ENCODE data around the gene TTC21A.

The TTC21A gene

GRCh38 chr3:39098473-39099000 lies 8.9 kb upstream of the TTC21A start:
- Histone ChIP-seq H3K36me3 (ENCODE audit: control insufficient read depth in 2 of 2, insufficient read depth in 1 of 2, low read length in 2 of 2) (peaks cover 0 to 86% of the 10 kb centered on the region in 2 experiments; a peak in 2 of 3 replicates), H3K4me1 (ENCODE audit: control insufficient read depth, insufficient read depth, low read length) (no peaks in the 10 kb centered on the region), H3K4me3 (ENCODE audit: low read depth, low read length) (no peak overlapping the region), H3K9me3 (ENCODE audit: control insufficient read depth, insufficient read depth, low read depth, low read length) (no peaks in the 10 kb centered on the region), H3K27ac (ENCODE audit: extremely low read depth, low read depth, low read length) (no peak overlapping the region)
- TF ChIP-seq ZNF223 (tag by site-specific recombination; IDR thresholded peaks at IDR 0.05) = no peak
- TF ChIP-seq ZNF549 (tag by site-specific recombination; IDR thresholded peaks at IDR 0.05) = no peak
- no peak for TF ChIP-seq ZNF580 (tag by site-specific recombination; IDR thresholded peaks at IDR 0.05)
- no peak for TF ChIP-seq ZNF366 (tag by site-specific recombination; conservative IDR thresholded peaks at IDR 0.05)
- no peak for TF ChIP-seq ZBTB26 (tag by site-specific recombination; optimal IDR thresholded peaks at IDR 0.05)
- TF ChIP-seq ZNF585B (tag by site-specific recombination; IDR thresholded peaks at IDR 0.05) = no peak
- no peak for TF ChIP-seq KLF7 (tag by site-specific recombination; IDR thresholded peaks at IDR 0.05; ENCODE audit: borderline replicate concordance)
- TF ChIP-seq ZNF138 (tag by site-specific recombination; IDR thresholded peaks at IDR 0.05; ENCODE audit: borderline replicate concordance) = no peak
- no peak for TF ChIP-seq ZNF292 (tag by site-specific recombination; IDR thresholded peaks at IDR 0.05; ENCODE audit: borderline replicate concordance, low read depth)
- no peak for TF ChIP-seq ZNF571 (tag by site-specific recombination; IDR thresholded peaks at IDR 0.05)
- no peak for TF ChIP-seq ZNF239 (tag by site-specific recombination; IDR thresholded peaks at IDR 0.05)
- TF ChIP-seq ZNF76 (tag by site-specific recombination; IDR thresholded peaks at IDR 0.05; ENCODE audit: borderline replicate concordance, low read depth) = no peak
- TF ChIP-seq ZNF510 (tag by site-specific recombination; IDR thresholded peaks at IDR 0.05; ENCODE audit: insufficient replicate concordance) = no peak
- no peak for TF ChIP-seq ZNF658 (tag by site-specific recombination; IDR thresholded peaks at IDR 0.05)
- no peak for TF ChIP-seq KLF8 (tag by site-specific recombination; IDR thresholded peaks at IDR 0.05)
- TF ChIP-seq ZNF140 (tag by site-specific recombination; IDR thresholded peaks at IDR 0.05) = no peak
- CTCF ChIA-PET = no interaction called here
- POLR2A ChIA-PET = no interaction called here

GRCh38 chr3:39099242-39099641 lies 8.2 kb upstream of the TTC21A start:
- no peak overlapping the region for H3K27ac ChIP-seq (ENCODE audit: extremely low read depth, low read depth, low read length)
- H3K4me1 ChIP-seq (ENCODE audit: control insufficient read depth, insufficient read depth, low read length) = no peaks in the 10 kb centered on the region
- H3K4me3 ChIP-seq (ENCODE audit: low read depth, low read length) = no peak overlapping the region
- ChIA-PET CTCF (no interaction called here), POLR2A (no interaction called here)
- H3K9me3 ChIP-seq (ENCODE audit: control insufficient read depth, insufficient read depth, low read depth, low read length) = no peaks in the 10 kb centered on the region
- H3K36me3 ChIP-seq (ENCODE audit: control insufficient read depth in 2 of 2, insufficient read depth in 1 of 2, low read length in 2 of 2) = peaks cover 0 to 79% of the 10 kb centered on the region in 2 experiments; a peak in 1 of 3 replicates
- TF ChIP-seq ZBTB48 (tag by site-specific recombination; IDR thresholded peaks at IDR 0.05) = no peak
- no peak for TF ChIP-seq ZNF654 (tag by site-specific recombination; IDR thresholded peaks at IDR 0.05; ENCODE audit: low read depth)
- no peak for TF ChIP-seq ZBTB8A (tag by site-specific recombination; IDR thresholded peaks at IDR 0.05)
- no peak for TF ChIP-seq ZBTB20 (tag by site-specific recombination; IDR thresholded peaks at IDR 0.05)
- TF ChIP-seq ATF2 (tag by site-specific recombination; IDR thresholded peaks at IDR 0.05; ENCODE audit: low read depth) = no peak
- no peak for TF ChIP-seq HIC1 (tag by site-specific recombination; IDR thresholded peaks at IDR 0.05)
- no peak for TF ChIP-seq ZNF513 (tag by site-specific recombination; IDR thresholded peaks at IDR 0.05)
- TF ChIP-seq ZSCAN4 (tag by site-specific recombination; IDR thresholded peaks at IDR 0.05) = no peak
- TF ChIP-seq ZNF132 (tag by site-specific recombination; IDR thresholded peaks at IDR 0.05; ENCODE audit: borderline replicate concordance) = no peak
